ENCODE results near the gene SRSF4. TPM values are rescaled to one million over a fixed set of nuclear protein-coding genes. Genes with fewer than 3 reads are reported as not detected.
A peak's percentile ranks its signal among the peaks of the same experiment; 100 is the strongest.

SRSF4 gene
- 10 to 100 TPM; 49.3 to 80.4 (median 66.8) TPM for total RNA-seq
- polyA plus RNA-seq: 10 to 100 TPM; 42.2 to 84.8 (median 70.1) TPM
- long read RNA-seq, donor 1, transcript SRSF4-201 (6 exons, 2,387 nt): major isoform, 139 of 165 reads
- long read RNA-seq, donor 1, partial matches to known transcripts: 3 of 165 reads
- long read RNA-seq, donor 1, other reads (novel, unspliced or antisense): 19 of 165 reads
- long read RNA-seq, donor 2, transcript SRSF4-201 (6 exons, 2,387 nt): major isoform, 283 of 342 reads
- long read RNA-seq, donor 2, partial matches to known transcripts: 8 of 342 reads
- long read RNA-seq, donor 2, other reads (novel, unspliced or antisense): 47 of 342 reads

- H3K27me3 ChIP-seq (ENCODE audit: insufficient read depth in 3 of 3, low read length in 2 of 3): no peaks in the 10 kb centered on the region
- intact Hi-C loops (cut with DNase I): loop anchor here in 1 of 2 donors (5.0 kb wide), 1 partner anchor 294 kb away; no protein-coding TSS in a partner anchor
- peak within 1 kb of the TSS; percentile 100 for H3K27ac ChIP-seq
- ATAC-seq: peak; percentile 93 to 96 (median 95)
- peaks cover 0 to 9% of the 10 kb centered on the region in 2 donors for H3K36me3 ChIP-seq (ENCODE audit: insufficient read depth in 1 of 2, low read depth in 1 of 2)
- WGBS, 3 donors: 1% methylated on average over 58 to 100 of the region's 100 CpGs
- H3K4me1 ChIP-seq: peaks cover 43% of the 10 kb centered on the region
- no peaks in the 10 kb centered on the region for H3K9me3 ChIP-seq
- H3K4me3 ChIP-seq: peak within 1 kb of the TSS; percentile 97
- TF ChIP-seq CTCF (IDR thresholded peaks at IDR 0.05): peak; percentile 60
- peak; percentile 99 to 100 for DNase-seq
Observed at GRCh38 chr1:29181413-29182225, at the start of gene SRSF4. TSS of gene SRSF4 (minus strand) at chr1:29181900. CDS start at chr1:29181752, 148 bp downstream.

DNA sequence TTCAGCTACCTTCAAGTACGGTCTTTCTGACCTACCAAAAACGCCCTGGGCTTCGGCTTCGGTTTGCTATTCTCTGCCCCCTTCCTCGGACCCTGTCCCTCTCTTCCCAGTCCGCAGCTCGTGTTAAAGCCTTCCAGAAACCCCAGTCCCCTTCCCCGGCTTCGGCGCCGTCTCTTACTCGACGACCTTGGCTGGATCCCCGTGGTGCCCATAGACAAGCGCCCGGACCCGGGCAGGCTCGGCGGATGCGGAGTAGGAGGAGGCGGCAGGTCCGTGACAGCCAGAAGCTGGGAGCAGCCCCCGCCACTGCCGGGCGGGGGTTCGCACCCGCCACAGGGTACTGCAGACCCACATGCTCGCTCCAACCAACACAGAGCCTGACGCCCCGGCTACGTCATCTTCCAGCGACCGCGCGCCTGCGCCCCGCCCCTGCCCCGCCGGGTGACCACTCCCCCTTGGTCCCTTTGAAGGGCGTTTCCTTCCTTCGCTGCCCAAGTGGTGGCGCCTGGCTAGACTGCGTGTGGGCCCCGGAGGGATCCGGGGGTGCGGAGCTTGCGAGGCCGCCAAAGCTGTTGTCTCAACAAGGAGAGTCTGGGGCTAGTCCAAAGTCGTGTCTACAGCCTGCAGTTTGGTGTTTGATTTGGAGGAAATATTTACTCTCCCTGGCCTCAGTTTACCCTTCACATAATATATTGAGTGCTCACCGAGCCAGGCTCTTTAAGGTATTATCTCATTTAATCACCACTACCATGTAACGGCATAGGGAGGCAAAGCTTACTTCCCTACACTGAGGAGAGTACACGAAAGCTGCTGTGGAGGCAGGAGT, 49.1 kb upstream of the SRSF4 start, which contains the start of gene MECR:
TSS of gene MECR (minus strand) at position 382 of the 826 bp plus-strand sequence. CDS start at position 354, 28 bp downstream.
- no peaks in the 10 kb centered on the region for H3K9me3 ChIP-seq
- H3K4me1 ChIP-seq: peaks cover 11% of the 10 kb centered on the region
- H3K4me3 ChIP-seq: peak within 1 kb of the TSS; percentile 85
- 3% methylated on average over 50 to 52 of the region's 52 CpGs for WGBS, 3 donors
- no peaks in the 10 kb centered on the region for H3K36me3 ChIP-seq (ENCODE audit: insufficient read depth in 1 of 2, low read depth in 1 of 2)
- intact Hi-C loops (cut with DNase I): loop anchor here (10.0 kb wide), 3 partner anchors 854 to 1544 kb away; no protein-coding TSS in a partner anchor
- peak; percentile 93 to 97 for DNase-seq
- H3K27me3 ChIP-seq (ENCODE audit: insufficient read depth in 3 of 3, low read length in 2 of 3): no peaks in the 10 kb centered on the region
- H3K27ac ChIP-seq: peak within 1 kb of the TSS; percentile 86
- ATAC-seq: peak; percentile 98 to 99 (median 99)
- TF ChIP-seq CTCF (IDR thresholded peaks at IDR 0.05): peak; percentile 16

DNA sequence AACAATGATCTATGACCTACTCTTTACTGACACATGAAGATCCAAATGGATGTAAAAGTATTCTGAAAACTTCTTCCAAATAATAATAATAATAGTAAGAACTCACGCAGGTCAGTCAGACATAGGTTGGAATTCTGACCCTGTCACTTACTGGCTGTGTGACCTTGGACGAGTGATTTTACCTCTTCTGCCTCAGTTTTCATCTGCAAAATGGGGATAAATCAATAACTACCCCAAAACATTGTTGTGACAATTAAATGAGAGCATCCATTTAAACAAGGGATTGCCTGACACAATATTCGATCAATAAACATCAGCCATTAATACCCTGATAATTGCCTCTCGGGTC, 48.5 kb upstream of the SRSF4 start:
- WGBS, 3 donors: 13 to 15% (median 13%) methylated on average over 4 of the region's 4 CpGs
- TF ChIP-seq CTCF (IDR thresholded peaks at IDR 0.05): no peak
- no peaks in the 10 kb centered on the region for H3K27me3 ChIP-seq (ENCODE audit: insufficient read depth in 3 of 3, low read length in 2 of 3)
- peak overlapping the region; percentile 85 for H3K4me3 ChIP-seq
- intact Hi-C loops (cut with DNase I): loop anchor here (10.0 kb wide), 3 partner anchors 855 to 1545 kb away; no protein-coding TSS in a partner anchor
- no peak for ATAC-seq
- H3K4me1 ChIP-seq: peaks cover 11% of the 10 kb centered on the region
- peaks cover 0 to 3% of the 10 kb centered on the region in 2 donors for H3K36me3 ChIP-seq (ENCODE audit: insufficient read depth in 1 of 2, low read depth in 1 of 2)
- no peak for DNase-seq
- peak overlapping the region; percentile 86 for H3K27ac ChIP-seq
- H3K9me3 ChIP-seq: no peaks in the 10 kb centered on the region

- no peaks in the 10 kb centered on the region for H3K9me3 ChIP-seq
- H3K4me3 ChIP-seq: no peak overlapping the region
- no peak for ATAC-seq
- intact Hi-C loops (cut with DNase I): no loop called here
- H3K4me1 ChIP-seq: peaks cover 11% of the 10 kb centered on the region
- TF ChIP-seq CTCF (IDR thresholded peaks at IDR 0.05): no peak
- DNase-seq: no peak
- H3K27ac ChIP-seq: no peak overlapping the region
- peaks cover 10 to 29% of the 10 kb centered on the region in 2 donors for H3K36me3 ChIP-seq (ENCODE audit: insufficient read depth in 1 of 2, low read depth in 1 of 2)
- WGBS, 3 donors: 67 to 84% (median 70%) methylated on average over 5 of the region's 5 CpGs
- no peaks in the 10 kb centered on the region for H3K27me3 ChIP-seq (ENCODE audit: insufficient read depth in 3 of 3, low read length in 2 of 3)
Observed at GRCh38 chr1:29227511-29227910, 45.8 kb upstream of the SRSF4 start.

All from psoas muscle (tissue), 8 donors.